Activated naive CD8-positive, alpha-beta T cell treated with anti-CD3 and anti-CD28 coated beads, Interleukin-2, amount 50 U/mL, for 24 hours (primary cell): ENCODE data around the gene PLSCR4.

Source experiments
- ATAC-seq: fragments of 150-1000 bp; cut with Tn5 transposase; one replicate; pipeline ENCODE4 v1.10.0; 2021
- DNase-seq: peaks from one replicate; pipeline ENCODE4 v3.0.0; 2021
- H3K27ac Mint-ChIP-seq: one replicate; pipeline ENCODE4 v1.8.0; 2021; ENCODE audit warnings: mild to moderate bottlenecking, mixed read lengths
- H3K27me3 Mint-ChIP-seq: one replicate; pipeline ENCODE4 v1.8.0; 2021; ENCODE audit warnings: mixed read lengths
- H3K36me3 Mint-ChIP-seq: one replicate; pipeline ENCODE4 v1.8.0; 2021; ENCODE audit warnings: low read depth, mixed read lengths
- H3K4me1 Mint-ChIP-seq: one replicate; pipeline ENCODE4 v1.8.0; 2021; ENCODE audit warnings: mixed read lengths
- H3K4me3 Mint-ChIP-seq: one replicate; pipeline ENCODE4 v1.8.0; 2021; ENCODE audit warnings: mild to moderate bottlenecking, moderate library complexity, mixed read lengths
- H3K9me3 Mint-ChIP-seq: one replicate; pipeline ENCODE4 v1.8.0; 2021; ENCODE audit warnings: mixed read lengths

The PLSCR4 gene

DNA sequence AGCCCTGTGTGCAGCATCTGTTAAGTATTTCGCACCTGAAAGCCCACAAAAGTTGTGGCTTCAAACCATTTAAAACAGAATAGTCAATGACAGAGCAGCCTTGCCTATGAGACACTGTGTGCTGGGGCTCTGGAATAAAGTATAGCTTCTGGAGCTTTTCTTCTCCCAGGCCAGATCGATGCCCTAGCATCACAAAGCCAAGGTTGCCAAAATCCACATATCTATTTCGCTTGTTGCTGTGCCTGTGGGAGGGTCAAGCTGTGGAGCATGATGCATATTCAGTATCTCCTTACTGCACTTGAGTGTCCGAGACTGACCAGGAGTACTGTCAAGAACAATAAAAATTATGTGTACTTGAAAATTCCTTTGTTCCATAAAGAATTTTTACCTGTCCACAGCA is 97.5 kb downstream of the PLSCR4 start:
- H3K36me3 Mint-ChIP-seq, result no peaks in the 10 kb centered on the region
- no peak overlapping the region for H3K27ac Mint-ChIP-seq
- no peak for ATAC-seq
- no peak for DNase-seq
- no peaks in the 10 kb centered on the region for H3K9me3 Mint-ChIP-seq
- H3K4me1 Mint-ChIP-seq, result no peaks in the 10 kb centered on the region
- no peak overlapping the region for H3K4me3 Mint-ChIP-seq
- H3K27me3 Mint-ChIP-seq, result peaks cover 6% of the 10 kb centered on the region

DNA sequence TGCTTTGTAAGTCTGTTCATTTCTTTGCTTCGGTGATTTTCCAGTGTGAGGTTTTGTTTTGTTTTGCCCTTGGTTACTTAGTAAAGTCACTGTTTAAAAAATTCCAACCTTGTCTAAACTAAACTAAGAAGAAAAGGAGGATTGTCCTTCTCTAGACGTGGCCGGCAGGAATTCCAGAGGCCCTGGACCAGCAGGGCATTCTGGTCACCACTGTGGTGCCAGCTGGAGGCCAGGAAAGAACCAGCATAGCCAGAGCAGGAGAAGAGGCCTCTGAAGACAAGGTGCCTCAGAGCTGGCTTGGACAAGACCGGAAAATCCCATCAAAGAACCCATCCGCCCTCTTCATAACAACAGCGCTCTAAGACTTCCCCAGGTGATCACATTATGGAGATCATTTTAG is 98.1 kb downstream of the PLSCR4 start:
- H3K27ac Mint-ChIP-seq, result no peak overlapping the region
- no peak for ATAC-seq
- H3K9me3 Mint-ChIP-seq, result no peaks in the 10 kb centered on the region
- no peak for DNase-seq
- H3K4me1 Mint-ChIP-seq, result no peaks in the 10 kb centered on the region
- peaks cover 5% of the 10 kb centered on the region for H3K27me3 Mint-ChIP-seq
- H3K4me3 Mint-ChIP-seq, result no peak overlapping the region
- no peaks in the 10 kb centered on the region for H3K36me3 Mint-ChIP-seq

DNA sequence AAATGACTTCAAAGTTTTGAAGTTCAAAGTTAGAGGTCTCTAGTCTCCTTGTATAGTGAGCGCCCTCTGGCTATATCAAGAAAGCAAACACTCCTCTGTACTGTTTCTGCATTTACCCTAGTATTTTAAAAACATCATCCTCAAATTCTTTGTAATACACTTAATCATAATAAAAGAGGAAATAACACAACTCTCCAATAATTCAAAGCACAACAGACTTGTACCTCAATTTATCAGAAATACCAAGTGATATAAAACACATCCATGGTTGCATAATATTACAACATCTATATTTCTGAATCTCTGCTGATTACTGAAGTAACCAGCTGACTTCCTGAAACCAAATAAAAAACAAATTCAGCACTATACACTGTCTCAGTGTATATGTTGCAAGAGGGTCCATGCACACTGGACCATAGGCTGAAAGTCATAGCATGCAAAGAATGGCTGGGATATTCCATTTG is 102.4 kb downstream of the PLSCR4 start:
- H3K27ac Mint-ChIP-seq, result no peak overlapping the region
- ATAC-seq (no peak), DNase-seq (no peak)
- H3K4me1 Mint-ChIP-seq, result no peaks in the 10 kb centered on the region
- H3K36me3 Mint-ChIP-seq, result no peaks in the 10 kb centered on the region
- no peaks in the 10 kb centered on the region for H3K9me3 Mint-ChIP-seq
- no peak overlapping the region for H3K4me3 Mint-ChIP-seq
- H3K27me3 Mint-ChIP-seq, result no peaks in the 10 kb centered on the region

DNA sequence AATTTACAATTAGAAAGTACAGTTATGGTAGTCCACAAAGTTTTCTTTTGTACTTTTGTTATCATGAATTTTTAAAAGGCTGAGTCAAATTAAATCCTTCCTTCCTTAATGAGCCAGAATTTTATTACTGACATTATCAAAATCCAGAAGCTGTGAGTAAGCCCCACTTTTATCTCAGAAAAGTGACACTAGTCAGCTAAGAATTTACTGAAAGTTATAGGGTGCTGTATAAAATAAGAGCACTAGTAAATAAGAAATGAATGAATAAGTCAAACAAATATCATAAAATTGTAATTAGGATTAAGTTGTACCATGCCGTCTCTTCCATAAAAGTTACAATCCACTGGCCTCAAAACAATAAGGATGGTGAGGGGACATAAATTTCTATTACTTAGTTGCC is 105.3 kb downstream of the PLSCR4 start:
- Mint-ChIP-seq H3K4me3 (no peak overlapping the region), H3K27ac (no peak overlapping the region), H3K27me3 (no peaks in the 10 kb centered on the region), H3K9me3 (no peaks in the 10 kb centered on the region), H3K4me1 (no peaks in the 10 kb centered on the region), H3K36me3 (no peaks in the 10 kb centered on the region)
- no peak for DNase-seq
- no peak for ATAC-seq

DNA sequence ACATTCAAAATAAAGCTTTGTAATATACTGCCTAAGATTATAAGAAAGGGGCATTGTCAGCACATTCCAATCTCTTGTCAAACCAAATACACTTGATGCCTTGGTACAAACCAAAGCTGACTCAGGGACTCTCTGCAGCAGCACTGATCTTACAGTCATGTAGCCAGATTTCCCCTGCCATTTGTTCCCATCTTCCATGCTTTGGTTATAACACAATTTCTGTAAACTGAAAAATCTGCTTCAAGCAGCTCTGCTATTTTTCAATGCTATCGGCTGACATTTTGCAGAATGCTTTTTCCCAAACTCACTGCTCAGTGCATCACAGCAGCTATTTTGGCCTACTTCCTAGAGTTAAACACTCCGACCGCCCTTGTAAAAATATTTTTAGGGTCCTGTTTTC is 108.1 kb downstream of the PLSCR4 start:
- no peak overlapping the region for H3K27ac Mint-ChIP-seq
- H3K36me3 Mint-ChIP-seq, result no peaks in the 10 kb centered on the region
- no peak for ATAC-seq
- no peaks in the 10 kb centered on the region for H3K9me3 Mint-ChIP-seq
- H3K4me3 Mint-ChIP-seq, result no peak overlapping the region
- H3K4me1 Mint-ChIP-seq, result no peaks in the 10 kb centered on the region
- no peaks in the 10 kb centered on the region for H3K27me3 Mint-ChIP-seq
- DNase-seq, result no peak
